B cell (primary cell): ENCODE measurements around the gene QSOX2. TPM values are rescaled to one million over a fixed set of nuclear protein-coding genes. Genes with fewer than 3 reads are reported as not detected.
A peak's percentile ranks its signal among the peaks of the same experiment; 100 is the strongest.

Experiments used
- ATAC-seq: fragments of 200-7000 bp; cut with Tn5 transposase; one replicate; pipeline ENCODE4 v1.10.0; 2021; ENCODE audit warnings: low read depth, mild to moderate bottlenecking, moderate number of reproducible peaks, moderate library complexity
- CTCF ChIA-PET: fragments of 350-600 bp; sonication (Branson Sonifier 250); formaldehyde crosslinking; loops from one replicate; lab custom pipeline; 2021; ENCODE audit warnings: antibody characterized with exemption, inconsistent platforms; lab: Charles Lee
- POLR2A ChIA-PET: fragments of 350-600 bp; sonication (Branson Sonifier 250); formaldehyde crosslinking; loops from one replicate; lab custom pipeline; 2021; ENCODE audit warnings: antibody characterized with exemption; lab: Charles Lee
- DNase-seq: peaks from one replicate; pipeline ENCODE4 v3.0.0; 2013
- H2AFZ ChIP-seq: 2 replicates; pipeline ENCODE4 v1.6.1; 2012; ENCODE audit warnings: mild to moderate bottlenecking, low read depth, low read length; ENCODE audit not compliant: insufficient read depth, poor library complexity, severe bottlenecking
- H3K27ac ChIP-seq, 2 donors: 1 replicate in 1 of 2; 2 replicates in 1 of 2; pipeline ENCODE4 v1.5.1; 2012 to 2013; ENCODE audit warnings: low read length in 2 of 2, mild to moderate bottlenecking in 2 of 2, moderate library complexity in 1 of 2
- H3K27me3 ChIP-seq, 4 experiments: fragments of 200-600 bp in 1 of 4; sonication (generic) in 1 of 4; replicated peaks in 1 of 4; 1 replicate in 2 of 4; 2 replicates in 2 of 4; pipeline versions ENCODE4 v1.6.1 to v1.7.0; 2013 to 2016; ENCODE audit warnings: low read length in 3 of 4, mild to moderate bottlenecking in 2 of 4, mixed read lengths in 1 of 4, moderate library complexity in 1 of 4; ENCODE audit not compliant: insufficient read depth in 4 of 4, control insufficient read depth in 3 of 4; ENCODE audit errors: control extremely low read depth in 1 of 4
- H3K36me3 ChIP-seq, 2 experiments: replicated peaks in 1 of 2; 1 replicate in 1 of 2; 2 replicates in 1 of 2; pipeline versions ENCODE4 v1.6.1 to v1.7.1; 2013; ENCODE audit warnings: low read length in 1 of 2; ENCODE audit not compliant: insufficient read depth in 2 of 2, control insufficient read depth in 1 of 2; ENCODE audit errors: control extremely low read depth in 1 of 2, extremely low read depth in 1 of 2
- H3K4me1 ChIP-seq, 2 donors: fragments of 200-600 bp in 1 of 2; sonication (generic) in 1 of 2; 1 replicate in 1 of 2; 2 replicates in 1 of 2; pipeline versions ENCODE4 v1.5.1 to v1.6.1; 2013 to 2017; ENCODE audit warnings: low read length in 2 of 2; ENCODE audit not compliant: control insufficient read depth in 2 of 2, insufficient read depth in 2 of 2
- H3K4me2 ChIP-seq: replicated peaks from 2 replicates; pipeline ENCODE3; 2012; ENCODE audit warnings: mild to moderate bottlenecking, low read depth, low read length; ENCODE audit not compliant: poor library complexity, severe bottlenecking
- H3K4me3 ChIP-seq, 5 experiments: fragments of 200-600 bp in 1 of 5; sonication (generic) in 1 of 5; 1 replicate in 3 of 5; 2 replicates in 2 of 5; pipeline versions ENCODE4 v1.5.1 to v1.7.0; 2011 to 2016; ENCODE audit warnings: low read length in 4 of 5, mild to moderate bottlenecking in 4 of 5, low read depth in 2 of 5, control low read depth in 1 of 5, moderate library complexity in 1 of 5; ENCODE audit not compliant: insufficient read depth in 1 of 5; ENCODE audit errors: control extremely low read depth in 1 of 5, extremely low read depth in 1 of 5
- H3K79me2 ChIP-seq: fragments of 200-600 bp; sonication (generic); one replicate; pipeline ENCODE4 v1.6.0; 2016; ENCODE audit warnings: low read length; ENCODE audit not compliant: control insufficient read depth, insufficient read depth
- H3K9ac ChIP-seq: fragments of 200-600 bp; sonication (generic); 2 replicates; pipeline ENCODE4 v1.6.1; 2017; ENCODE audit warnings: mild to moderate bottlenecking, low read length, moderate library complexity
- H3K9me3 ChIP-seq, 3 donors: one replicate each; pipeline versions ENCODE4 v1.6.1 to v1.7.1; 2013; ENCODE audit warnings: low read length in 2 of 3; ENCODE audit not compliant: control insufficient read depth in 2 of 3, insufficient read depth in 1 of 3; ENCODE audit errors: control extremely low read depth in 1 of 3
- H4K20me1 ChIP-seq: 2 replicates; pipeline ENCODE4 v1.6.0; 2012; ENCODE audit warnings: mild to moderate bottlenecking, low read length; ENCODE audit not compliant: insufficient read depth, control insufficient read depth, poor library complexity, severe bottlenecking
- H3K27ac Mint-ChIP-seq: one replicate; pipeline ENCODE4 v1.8.0; 2021; ENCODE audit warnings: mixed read lengths
- H3K27me3 Mint-ChIP-seq: one replicate; pipeline ENCODE4 v1.8.0; 2021; ENCODE audit warnings: mixed read lengths
- H3K4me1 Mint-ChIP-seq: one replicate; pipeline ENCODE4 v1.8.0; 2021; ENCODE audit warnings: mixed read lengths
- H3K4me3 Mint-ChIP-seq: one replicate; pipeline ENCODE4 v1.8.0; 2021; ENCODE audit warnings: mixed read lengths
- H3K9me3 Mint-ChIP-seq: one replicate; pipeline ENCODE4 v1.8.0; 2022; ENCODE audit warnings: mixed read lengths; ENCODE audit not compliant: insufficient read depth
- CTCF ChIP-seq: fragments of 200-600 bp; IDR thresholded peaks from one replicate; pipeline ENCODE4 v1.8.0; 2022; ENCODE audit warnings: antibody characterized with exemption, mild to moderate bottlenecking
- EZH2 ChIP-seq: IDR thresholded peaks from 2 replicates; pipeline ENCODE4 v1.6.1; 2012; ENCODE audit warnings: borderline replicate concordance, low read depth, mild to moderate bottlenecking, moderate library complexity, low read length; ENCODE audit not compliant: insufficient read depth, poor library complexity, severe bottlenecking
- WGBS: methylation state at CpG from one replicate; pipeline ENCODE4 v1.1.5; 2013; ENCODE audit warnings: missing lambda C conversion rate; ENCODE audit not compliant: insufficient coverage; 5-methylcytosine and 5-hydroxymethylcytosine counted together
- intact Hi-C: fragments of 100-400 bp; cut with micrococcal nuclease; formaldehyde crosslinking; loops from one replicate; pipeline ENCODE4 v1.10.0; 2022
- polyA plus RNA-seq: library from polyadenylated mRNA; depleted of rRNA; stranded (reverse); fragments of >200 nt; gene quantifications from 2 replicates; pipeline ENCODE4 v1.2.3, GENCODE V29; 2012
- total RNA-seq, 2 donors: library from RNA; stranded (reverse); fragments of 120-200 nt in 1 of 2; gene quantifications; 1 replicate in 1 of 2; 2 replicates in 1 of 2; pipeline versions ENCODE4 v1.2.3 to v1.2.4, GENCODE V29; 2013 to 2022

QSOX2 gene
- total and polyA plus RNA-seq, 2 donors (not counting 1 experiment from before 2014, with no cell fraction given) = 62.9 to 139 TPM

GRCh38 chr9:136268735-136269134, 23.1 kb upstream of the QSOX2 start:
- Histone ChIP-seq H3K4me1 (peaks cover 7 to 16% of the 10 kb centered on the region in 2 donors), H3K4me3 (no peak overlapping the region), H4K20me1 (no peaks in the 10 kb centered on the region), H3K27ac (no peak overlapping the region), H3K79me2 (no peaks in the 10 kb centered on the region), H3K9ac (no peak overlapping the region), H2AFZ (no peak overlapping the region), H3K27me3 (no peaks in the 10 kb centered on the region), H3K4me2 (no peak overlapping the region), H3K36me3 (no peaks in the 10 kb centered on the region), H3K9me3 (peaks cover 0 to 6% (median 0%) of the 10 kb centered on the region in 3 donors)
- Mint-ChIP-seq H3K27me3 (peaks cover 3% of the 10 kb centered on the region), H3K4me1 (peaks cover 11% of the 10 kb centered on the region), H3K27ac (no peak overlapping the region), H3K9me3 (no peaks in the 10 kb centered on the region), H3K4me3 (peak overlapping the region; percentile 16)
- POLR2A ChIA-PET = interaction anchor here (1.3 kb wide), 1 partner anchor 98 kb away, joined by 4 read pairs; no protein-coding TSS in a partner anchor
- intact Hi-C loops = no loop called here
- 89% methylated on average over 6 of the region's 6 CpGs for WGBS
- no peak for TF ChIP-seq EZH2
- TF ChIP-seq CTCF = no peak
- DNase-seq (no peak), ATAC-seq (no peak)
- CTCF ChIA-PET = interaction anchor here (1.1 to 2.8 kb wide), 9 partner anchors 10 to 301 kb away, joined by 3 to 51 read pairs (median 9); no protein-coding TSS in a partner anchor

DNA sequence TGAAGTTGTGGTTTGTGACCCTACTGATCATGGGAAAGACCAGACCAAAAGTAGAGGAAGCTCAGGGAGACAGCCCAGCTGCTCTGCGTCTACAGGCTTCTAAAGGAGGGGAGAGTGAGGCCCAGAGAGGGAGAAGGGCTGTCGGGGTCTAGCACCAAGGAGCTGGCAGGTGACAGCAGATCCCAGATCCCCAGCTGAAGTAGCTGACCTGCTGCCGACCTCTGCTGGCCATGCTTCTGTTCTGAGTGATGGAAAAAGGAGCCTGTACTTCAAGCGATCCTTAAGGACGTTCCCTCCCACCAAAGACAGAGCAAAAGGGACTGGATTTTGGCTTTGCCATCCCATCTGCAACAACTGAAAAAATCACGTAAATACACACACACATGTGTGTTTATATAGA, 22.7 kb upstream of the QSOX2 start:
- intact Hi-C loops = no loop called here
- H3K27ac Mint-ChIP-seq = no peak overlapping the region
- H3K4me3 Mint-ChIP-seq = peak overlapping the region; percentile 85

More for the DNA sequence above, 22.7 kb upstream of the QSOX2 start:
- no peaks in the 10 kb centered on the region for H3K79me2 ChIP-seq
- ChIA-PET POLR2A (interaction anchor here (1.3 kb wide), 1 partner anchor 98 kb away, joined by 4 read pairs; no protein-coding TSS in a partner anchor), CTCF (interaction anchor here (1.1 to 2.8 kb wide), 11 partner anchors 10 to 301 kb away, joined by 3 to 51 read pairs (median 8); no protein-coding TSS in a partner anchor)
- TF ChIP-seq CTCF (no peak), EZH2 (no peak)
- peaks cover 0 to 6% (median 0%) of the 10 kb centered on the region in 3 donors for H3K9me3 ChIP-seq
- WGBS = 61% methylated on average over 3 of the region's 6 CpGs
- H3K36me3 ChIP-seq = no peaks in the 10 kb centered on the region
- no peak for ATAC-seq
- H3K9ac ChIP-seq = no peak overlapping the region
- H3K27me3 ChIP-seq = no peaks in the 10 kb centered on the region
- no peak overlapping the region for H3K4me2 ChIP-seq
- no peak overlapping the region for H2AFZ ChIP-seq
- no peak for DNase-seq
- peaks cover 3% of the 10 kb centered on the region for H3K27me3 Mint-ChIP-seq
- no peaks in the 10 kb centered on the region for H4K20me1 ChIP-seq
- H3K9me3 Mint-ChIP-seq = no peaks in the 10 kb centered on the region
- peaks cover 11% of the 10 kb centered on the region for H3K4me1 Mint-ChIP-seq
- H3K4me3 ChIP-seq = no peak overlapping the region
- H3K27ac ChIP-seq = no peak overlapping the region
- peaks cover 7 to 16% of the 10 kb centered on the region in 2 donors for H3K4me1 ChIP-seq
